A549 (cell line): ENCODE measurements around the gene GDA.

Source experiments
- CBX8 ChIP-seq: fragments of 200-600 bp; sonication (generic); IDR thresholded peaks from 2 replicates; pipeline ENCODE4 v1.6.1; 2016
- ESRRA ChIP-seq: fragments of 150-350 bp; IDR thresholded peaks from 2 replicates; pipeline ENCODE4 v1.6.1; 2014; ENCODE audit warnings: mild to moderate bottlenecking, low read length, borderline replicate concordance
- POLR2A ChIP-seq: IDR thresholded peaks from 2 replicates; pipeline ENCODE4 v1.6.1; 2012; ENCODE audit warnings: mild to moderate bottlenecking, low read length
- RAD21 ChIP-seq, 2 experiments: fragments of >200 bp in 1 of 2; sonication (Bioruptor Twin) in 1 of 2; formaldehyde crosslinking in 1 of 2; IDR thresholded peaks in 1 of 2; conservative IDR thresholded peaks in 1 of 2; 2 replicates in 1 of 2; 3 replicates in 1 of 2; pipeline ENCODE4 v1.6.1; 2012 to 2018; ENCODE audit warnings: inconsistent platforms in 1 of 2
- RNF2 ChIP-seq: fragments of 200-600 bp; sonication (generic); IDR thresholded peaks from 2 replicates; pipeline ENCODE4 v1.6.1; 2016; ENCODE audit warnings: low read depth, mild to moderate bottlenecking, antibody characterized with exemption, moderate library complexity, borderline replicate concordance
- TF ChIP-seq, protein P1 (sequence below): fragments of >200 bp; sonication (Bioruptor Twin); formaldehyde crosslinking; IDR thresholded peaks from 3 replicates; pipeline ENCODE4 v1.5.1; 2016
- TF ChIP-seq, protein P2 (sequence below): fragments of 450-650 bp; IDR thresholded peaks from 2 replicates; pipeline ENCODE4 v1.6.1; 2014; ENCODE audit warnings: antibody characterized with exemption

DNA sequence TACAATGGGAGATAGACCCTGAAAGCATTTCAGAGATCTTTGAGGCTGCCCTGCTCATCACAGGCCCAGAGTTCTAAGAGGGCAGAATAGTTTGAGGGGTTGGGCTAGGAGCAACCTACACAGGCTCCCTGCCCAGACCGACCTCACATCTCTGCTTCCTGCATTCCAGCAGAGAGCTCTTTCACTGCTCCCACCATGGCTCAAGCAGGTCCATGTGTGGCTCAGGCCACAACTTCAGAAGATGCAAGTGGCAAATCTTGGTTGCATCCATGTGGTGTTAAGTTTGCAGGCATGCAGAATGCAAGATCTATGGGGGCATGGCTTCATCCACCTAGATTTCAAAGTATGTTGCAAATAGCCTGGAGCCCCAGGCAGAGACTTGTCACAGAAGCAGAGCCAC lies 39.0 kb downstream of the GDA start:
- TF ChIP-seq RNF2 (no peak), POLR2A (no peak), RAD21 (conservative IDR thresholded peaks at IDR 0.05 in 1 of 2, IDR thresholded peaks at IDR 0.05 in 1 of 2) (no peak), CBX8 (no peak), ESRRA (no peak)
- TF ChIP-seq, protein P1, sequence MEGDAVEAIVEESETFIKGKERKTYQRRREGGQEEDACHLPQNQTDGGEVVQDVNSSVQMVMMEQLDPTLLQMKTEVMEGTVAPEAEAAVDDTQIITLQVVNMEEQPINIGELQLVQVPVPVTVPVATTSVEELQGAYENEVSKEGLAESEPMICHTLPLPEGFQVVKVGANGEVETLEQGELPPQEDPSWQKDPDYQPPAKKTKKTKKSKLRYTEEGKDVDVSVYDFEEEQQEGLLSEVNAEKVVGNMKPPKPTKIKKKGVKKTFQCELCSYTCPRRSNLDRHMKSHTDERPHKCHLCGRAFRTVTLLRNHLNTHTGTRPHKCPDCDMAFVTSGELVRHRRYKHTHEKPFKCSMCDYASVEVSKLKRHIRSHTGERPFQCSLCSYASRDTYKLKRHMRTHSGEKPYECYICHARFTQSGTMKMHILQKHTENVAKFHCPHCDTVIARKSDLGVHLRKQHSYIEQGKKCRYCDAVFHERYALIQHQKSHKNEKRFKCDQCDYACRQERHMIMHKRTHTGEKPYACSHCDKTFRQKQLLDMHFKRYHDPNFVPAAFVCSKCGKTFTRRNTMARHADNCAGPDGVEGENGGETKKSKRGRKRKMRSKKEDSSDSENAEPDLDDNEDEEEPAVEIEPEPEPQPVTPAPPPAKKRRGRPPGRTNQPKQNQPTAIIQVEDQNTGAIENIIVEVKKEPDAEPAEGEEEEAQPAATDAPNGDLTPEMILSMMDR = no peak
- TF ChIP-seq, protein P2, sequence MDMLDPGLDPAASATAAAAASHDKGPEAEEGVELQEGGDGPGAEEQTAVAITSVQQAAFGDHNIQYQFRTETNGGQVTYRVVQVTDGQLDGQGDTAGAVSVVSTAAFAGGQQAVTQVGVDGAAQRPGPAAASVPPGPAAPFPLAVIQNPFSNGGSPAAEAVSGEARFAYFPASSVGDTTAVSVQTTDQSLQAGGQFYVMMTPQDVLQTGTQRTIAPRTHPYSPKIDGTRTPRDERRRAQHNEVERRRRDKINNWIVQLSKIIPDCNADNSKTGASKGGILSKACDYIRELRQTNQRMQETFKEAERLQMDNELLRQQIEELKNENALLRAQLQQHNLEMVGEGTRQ = no peak
